Measurements from ENCODE around the gene GRK5.

The GRK5 gene

GRCh38 chr10:119296703-119297102 is 89.3 kb downstream of the GRK5 start:
- no peaks in the 10 kb centered on the region for H3K36me3 ChIP-seq (ENCODE audit: control insufficient read depth in 1 of 2, insufficient read depth in 2 of 2, low read length in 2 of 2)
- no CpG with 5 or more reads among the region's 4 CpGs for WGBS (ENCODE audit: extremely low coverage, insufficient coverage, insufficient read length)
- H4K91ac ChIP-seq (ENCODE audit: low read depth, low read length): no peak overlapping the region
- no peak for DNase-seq
- no peak overlapping the region for H3K4me2 ChIP-seq (ENCODE audit: low read length)
- H2BK5ac ChIP-seq (ENCODE audit: low read depth, low read length, poor library complexity): no peak overlapping the region
- H4K8ac ChIP-seq (ENCODE audit: low read depth, low read length): no peak overlapping the region
- no peak overlapping the region for H3K4ac ChIP-seq (ENCODE audit: low read depth, low read length)
- H3K18ac ChIP-seq (ENCODE audit: low read length): no peak overlapping the region
- H3K27me3 ChIP-seq (ENCODE audit: insufficient read depth, low read length): no peaks in the 10 kb centered on the region
- no peak overlapping the region for H2AK5ac ChIP-seq (ENCODE audit: low read length)
- H2AFZ ChIP-seq (ENCODE audit: insufficient read depth, low read length, poor library complexity): no peak overlapping the region
- H3K14ac ChIP-seq (ENCODE audit: low read length): no peak overlapping the region
- H3K23ac ChIP-seq (ENCODE audit: low read length): no peak overlapping the region
- H3K27ac ChIP-seq (ENCODE audit: low read depth, low read length): no peak overlapping the region
- H2BK12ac ChIP-seq (ENCODE audit: low read length): no peak overlapping the region
- H3K79me1 ChIP-seq (ENCODE audit: low read length): no peaks in the 10 kb centered on the region
- H3K4me3 ChIP-seq (ENCODE audit: low read depth, low read length): no peak overlapping the region
- no peaks in the 10 kb centered on the region for H3K79me2 ChIP-seq (ENCODE audit: control insufficient read depth, insufficient read depth, low read length, poor library complexity)
- no peak overlapping the region for H2BK120ac ChIP-seq (ENCODE audit: insufficient read depth, low read length, poor library complexity)
- no peak overlapping the region for H3K9ac ChIP-seq (ENCODE audit: low read length)
- H4K12ac ChIP-seq (ENCODE audit: low read depth, low read length): no peak overlapping the region
- peaks cover 3% of the 10 kb centered on the region for H3K9me3 ChIP-seq (ENCODE audit: insufficient read depth, low read depth, low read length)
- H3K4me1 ChIP-seq (ENCODE audit: control insufficient read depth in 1 of 2, insufficient read depth in 2 of 2, low read length in 2 of 2): no peaks in the 10 kb centered on the region

DNA sequence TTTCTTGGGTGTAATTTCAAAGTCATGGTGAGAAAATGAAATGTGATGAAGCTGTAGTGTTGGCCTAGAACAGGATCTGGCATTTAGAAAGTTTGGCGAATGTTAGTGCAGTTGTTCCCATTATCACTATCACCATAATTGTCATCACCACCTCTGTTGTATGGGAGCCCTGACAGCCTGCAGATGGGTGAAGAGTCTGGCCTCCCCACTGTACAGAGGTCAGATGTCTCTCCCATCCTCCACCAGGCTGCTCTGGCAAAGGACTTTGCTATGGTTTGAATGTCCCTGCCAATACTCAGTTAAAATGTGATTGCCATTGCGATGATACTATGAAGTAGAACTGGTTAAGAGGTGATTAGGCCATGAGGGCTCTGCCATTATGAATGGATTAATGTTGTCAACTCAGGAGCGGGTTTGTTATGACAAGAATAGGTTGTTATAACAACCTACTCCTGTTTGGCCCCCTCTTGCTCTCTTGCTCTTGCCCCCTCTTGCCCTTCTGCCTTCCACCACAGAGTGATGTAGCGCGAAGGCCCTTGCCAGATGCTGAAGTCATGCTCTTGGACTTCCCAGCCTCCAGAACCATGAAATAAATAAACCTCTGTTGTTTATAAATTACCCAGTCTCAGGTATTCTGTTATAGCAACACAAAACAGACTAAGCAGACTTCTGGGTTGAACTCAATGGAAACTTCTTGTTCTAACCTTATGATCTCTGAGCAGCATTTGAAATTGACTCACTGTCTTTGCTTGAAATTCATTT is 90.0 kb downstream of the GRK5 start:
- Histone ChIP-seq H4K8ac (ENCODE audit: low read depth, low read length) (no peak overlapping the region), H3K4ac (ENCODE audit: low read depth, low read length) (no peak overlapping the region), H3K23ac (ENCODE audit: low read length) (no peak overlapping the region), H3K79me2 (ENCODE audit: control insufficient read depth, insufficient read depth, low read length, poor library complexity) (no peaks in the 10 kb centered on the region), H2BK12ac (ENCODE audit: low read length) (no peak overlapping the region), H3K36me3 (ENCODE audit: control insufficient read depth in 1 of 2, insufficient read depth in 2 of 2, low read length in 2 of 2) (no peaks in the 10 kb centered on the region), H3K27me3 (ENCODE audit: insufficient read depth, low read length) (no peaks in the 10 kb centered on the region), H3K14ac (ENCODE audit: low read length) (no peak overlapping the region), H3K4me1 (ENCODE audit: control insufficient read depth in 1 of 2, insufficient read depth in 2 of 2, low read length in 2 of 2) (no peaks in the 10 kb centered on the region), H3K18ac (ENCODE audit: low read length) (no peak overlapping the region), H2AFZ (ENCODE audit: insufficient read depth, low read length, poor library complexity) (no peak overlapping the region), H4K91ac (ENCODE audit: low read depth, low read length) (no peak overlapping the region), H2BK5ac (ENCODE audit: low read depth, low read length, poor library complexity) (no peak overlapping the region), H3K9me3 (ENCODE audit: insufficient read depth, low read depth, low read length) (peaks cover 3% of the 10 kb centered on the region), H2AK5ac (ENCODE audit: low read length) (no peak overlapping the region), H2BK120ac (ENCODE audit: insufficient read depth, low read length, poor library complexity) (no peak overlapping the region), H3K27ac (ENCODE audit: low read depth, low read length) (no peak overlapping the region), H3K4me3 (ENCODE audit: low read depth, low read length) (no peak overlapping the region), H3K4me2 (ENCODE audit: low read length) (no peak overlapping the region), H3K9ac (ENCODE audit: low read length) (no peak overlapping the region), H3K79me1 (ENCODE audit: low read length) (no peaks in the 10 kb centered on the region), H4K12ac (ENCODE audit: low read depth, low read length) (no peak overlapping the region)
- no peak for DNase-seq
- no CpG with 5 or more reads among the region's 5 CpGs for WGBS (ENCODE audit: extremely low coverage, insufficient coverage, insufficient read length)

- H3K4me2 ChIP-seq (ENCODE audit: low read length): no peak overlapping the region
- WGBS (ENCODE audit: extremely low coverage, insufficient coverage, insufficient read length): no CpG with 5 or more reads among the region's 4 CpGs
These were observed 91.4 kb downstream of the GRK5 start for GRCh38 chr10:119298810-119299209.

DNA sequence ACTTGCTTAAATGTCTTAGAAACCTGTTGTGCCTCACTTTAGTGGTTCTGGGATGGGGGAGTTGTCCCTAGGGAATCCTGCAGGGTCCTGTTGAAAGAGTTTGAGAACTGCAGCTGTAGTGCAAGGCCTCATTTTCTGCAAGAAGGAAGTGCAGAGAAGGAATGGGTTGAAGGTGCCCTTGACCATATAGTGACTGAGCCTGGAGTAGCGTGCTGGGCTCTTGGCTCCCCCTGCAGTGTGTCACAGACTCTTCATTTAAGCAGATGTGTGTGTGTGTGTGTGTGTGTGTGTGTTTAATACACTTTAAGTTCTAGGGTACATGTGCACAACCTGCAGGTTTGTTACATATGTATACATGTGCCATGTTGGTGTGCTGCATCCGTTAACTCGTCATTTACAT is 92.2 kb downstream of the GRK5 start:
- no peak overlapping the region for H3K27ac ChIP-seq (ENCODE audit: low read depth, low read length)
- no peak overlapping the region for H2AFZ ChIP-seq (ENCODE audit: insufficient read depth, low read length, poor library complexity)
- no peak overlapping the region for H3K4me3 ChIP-seq (ENCODE audit: low read depth, low read length)
- no peak overlapping the region for H2BK12ac ChIP-seq (ENCODE audit: low read length)
- no peaks in the 10 kb centered on the region for H3K4me1 ChIP-seq (ENCODE audit: control insufficient read depth in 1 of 2, insufficient read depth in 2 of 2, low read length in 2 of 2)
- H3K36me3 ChIP-seq (ENCODE audit: control insufficient read depth in 1 of 2, insufficient read depth in 2 of 2, low read length in 2 of 2): no peaks in the 10 kb centered on the region
- no peak for DNase-seq
- no peak overlapping the region for H3K18ac ChIP-seq (ENCODE audit: low read length)
- no peak overlapping the region for H4K91ac ChIP-seq (ENCODE audit: low read depth, low read length)
- no peak overlapping the region for H3K4ac ChIP-seq (ENCODE audit: low read depth, low read length)
- peaks cover 2% of the 10 kb centered on the region for H3K9me3 ChIP-seq (ENCODE audit: insufficient read depth, low read depth, low read length)
- no CpG with 5 or more reads among the region's 3 CpGs for WGBS (ENCODE audit: extremely low coverage, insufficient coverage, insufficient read length)
- H2BK120ac ChIP-seq (ENCODE audit: insufficient read depth, low read length, poor library complexity): no peak overlapping the region
- no peak overlapping the region for H3K9ac ChIP-seq (ENCODE audit: low read length)
- no peak overlapping the region for H4K8ac ChIP-seq (ENCODE audit: low read depth, low read length)
- H3K4me2 ChIP-seq (ENCODE audit: low read length): no peak overlapping the region
- no peak overlapping the region for H3K14ac ChIP-seq (ENCODE audit: low read length)
- H3K79me2 ChIP-seq (ENCODE audit: control insufficient read depth, insufficient read depth, low read length, poor library complexity): no peaks in the 10 kb centered on the region
- no peak overlapping the region for H3K23ac ChIP-seq (ENCODE audit: low read length)
- no peak overlapping the region for H2BK5ac ChIP-seq (ENCODE audit: low read depth, low read length, poor library complexity)
- H4K12ac ChIP-seq (ENCODE audit: low read depth, low read length): no peak overlapping the region
- H3K79me1 ChIP-seq (ENCODE audit: low read length): no peaks in the 10 kb centered on the region
- no peaks in the 10 kb centered on the region for H3K27me3 ChIP-seq (ENCODE audit: insufficient read depth, low read length)
- no peak overlapping the region for H2AK5ac ChIP-seq (ENCODE audit: low read length)

More at GRCh38 chr10:119298810-119299209, 91.4 kb downstream of the GRK5 start:
- no peak overlapping the region for H3K18ac ChIP-seq (ENCODE audit: low read length)
- no peak overlapping the region for H4K91ac ChIP-seq (ENCODE audit: low read depth, low read length)
- no peak overlapping the region for H2AK5ac ChIP-seq (ENCODE audit: low read length)
- no peak overlapping the region for H2BK5ac ChIP-seq (ENCODE audit: low read depth, low read length, poor library complexity)
- H3K9ac ChIP-seq (ENCODE audit: low read length): no peak overlapping the region
- H3K79me2 ChIP-seq (ENCODE audit: control insufficient read depth, insufficient read depth, low read length, poor library complexity): no peaks in the 10 kb centered on the region
- peaks cover 2% of the 10 kb centered on the region for H3K9me3 ChIP-seq (ENCODE audit: insufficient read depth, low read depth, low read length)
- H4K8ac ChIP-seq (ENCODE audit: low read depth, low read length): no peak overlapping the region
- H2BK12ac ChIP-seq (ENCODE audit: low read length): no peak overlapping the region
- no peaks in the 10 kb centered on the region for H3K4me1 ChIP-seq (ENCODE audit: control insufficient read depth in 1 of 2, insufficient read depth in 2 of 2, low read length in 2 of 2)
- H3K27ac ChIP-seq (ENCODE audit: low read depth, low read length): no peak overlapping the region
- no peaks in the 10 kb centered on the region for H3K27me3 ChIP-seq (ENCODE audit: insufficient read depth, low read length)
- no peak overlapping the region for H3K4me3 ChIP-seq (ENCODE audit: low read depth, low read length)
- H3K4ac ChIP-seq (ENCODE audit: low read depth, low read length): no peak overlapping the region
- H2AFZ ChIP-seq (ENCODE audit: insufficient read depth, low read length, poor library complexity): no peak overlapping the region
- no peak overlapping the region for H3K23ac ChIP-seq (ENCODE audit: low read length)
- H3K79me1 ChIP-seq (ENCODE audit: low read length): no peaks in the 10 kb centered on the region
- no peak overlapping the region for H4K12ac ChIP-seq (ENCODE audit: low read depth, low read length)
- H2BK120ac ChIP-seq (ENCODE audit: insufficient read depth, low read length, poor library complexity): no peak overlapping the region
- H3K36me3 ChIP-seq (ENCODE audit: control insufficient read depth in 1 of 2, insufficient read depth in 2 of 2, low read length in 2 of 2): no peaks in the 10 kb centered on the region
- no peak for DNase-seq
- no peak overlapping the region for H3K14ac ChIP-seq (ENCODE audit: low read length)
